GM21447 (cell line): Measurements from ENCODE around the gene NDRG3.
"Not testable (repeated sequence)": the region's sequence is repeated elsewhere in the genome, so short reads cannot be mapped to it uniquely, and the experiment has no call there.

Source experiments
- ATAC-seq: cut with Tn5 transposase; IDR thresholded peaks from one replicate; pipeline ENCODE4 v1.9.1; 2021; ENCODE audit not compliant: unreplicated experiment

NDRG3 gene

DNA sequence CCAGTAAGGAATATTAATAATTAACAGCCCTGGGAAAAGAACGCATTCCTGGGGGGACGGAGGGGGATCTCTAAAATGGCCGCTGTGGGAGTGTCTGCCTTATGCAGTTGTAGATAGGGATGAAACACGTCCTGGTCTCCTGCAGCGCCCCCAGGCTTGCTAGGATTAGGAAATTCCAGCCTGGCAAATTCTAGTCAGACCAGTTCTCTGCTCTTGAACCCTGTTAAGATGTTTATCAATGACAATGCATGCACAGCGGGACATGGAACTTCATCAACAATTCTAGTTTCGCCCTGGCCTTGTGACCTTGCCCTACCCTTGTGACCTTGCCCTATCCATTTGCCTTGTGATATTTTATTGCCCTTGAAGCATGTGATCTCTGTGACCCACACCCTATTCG is 50.4 kb downstream of the NDRG3 start:
- not testable (repeated sequence) for ATAC-seq

DNA sequence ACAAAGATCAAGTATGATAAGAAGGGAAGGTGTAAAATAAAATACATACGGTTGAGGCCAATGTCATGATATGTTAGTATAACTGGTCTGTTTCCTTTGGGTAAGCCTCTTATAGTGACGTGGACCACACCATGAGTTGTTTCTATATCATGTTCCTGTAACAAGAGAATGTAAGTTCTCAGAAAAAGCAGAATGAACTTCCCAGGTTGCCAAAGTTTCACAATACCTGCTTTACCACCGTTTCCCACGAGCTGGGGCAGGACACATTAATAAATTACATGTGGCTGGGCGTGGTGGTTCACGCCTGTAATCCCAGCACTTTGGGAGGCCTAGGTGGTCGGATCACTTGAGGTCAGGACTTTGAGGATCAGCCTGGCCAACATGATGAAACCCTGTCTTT is 57.3 kb downstream of the NDRG3 start:
- no peak for ATAC-seq

GRCh38 chr20:36687850-36688249 is 58.0 kb downstream of the NDRG3 start:
- ATAC-seq: no peak

- ATAC-seq: no peak
Measured at GRCh38 chr20:36686944-36687343, 58.9 kb downstream of the NDRG3 start.

- no peak for ATAC-seq
Measured at GRCh38 chr20:36686504-36686903, 59.4 kb downstream of the NDRG3 start.

DNA sequence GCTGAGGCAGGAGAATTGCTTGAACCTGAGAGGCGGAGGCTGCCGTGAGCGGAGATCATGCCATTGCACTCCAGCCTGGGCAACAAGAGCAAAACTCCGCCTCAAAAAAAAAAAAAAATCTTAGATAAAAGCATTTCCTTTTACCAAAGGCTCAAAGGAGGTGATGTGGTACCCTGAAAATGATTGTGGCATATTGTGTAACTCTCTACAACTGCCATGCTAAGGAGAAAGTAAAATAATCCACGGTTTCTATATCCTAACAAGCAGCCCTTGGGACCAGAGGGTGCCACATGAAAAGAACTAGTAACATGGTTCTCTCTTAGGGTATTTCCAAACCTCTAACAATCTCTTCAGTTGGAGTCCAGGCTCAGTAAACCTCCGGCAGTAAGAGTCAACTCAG is 61.1 kb downstream of the NDRG3 start:
- ATAC-seq: no peak

- ATAC-seq: no peak
Measured at GRCh38 chr20:36682311-36682710, 63.6 kb downstream of the NDRG3 start.

DNA sequence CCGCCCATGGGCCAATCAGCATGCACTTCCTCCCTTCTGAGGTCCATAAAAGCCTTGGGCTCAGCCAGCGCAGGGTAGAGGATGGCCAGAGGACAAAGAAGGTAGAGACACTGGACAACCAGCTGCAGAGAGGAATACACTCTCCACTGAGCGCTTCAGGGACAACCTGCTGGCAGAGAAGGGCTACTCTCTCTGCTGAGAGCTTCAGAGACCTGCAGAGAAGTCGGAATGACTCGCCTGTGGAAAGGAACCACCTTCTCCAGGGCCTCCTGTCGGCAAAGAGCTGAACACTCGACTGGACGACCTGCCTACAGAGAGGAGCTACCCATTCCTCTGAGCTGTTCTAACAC is 68.5 kb downstream of the NDRG3 start:
- ATAC-seq: no peak

DNA sequence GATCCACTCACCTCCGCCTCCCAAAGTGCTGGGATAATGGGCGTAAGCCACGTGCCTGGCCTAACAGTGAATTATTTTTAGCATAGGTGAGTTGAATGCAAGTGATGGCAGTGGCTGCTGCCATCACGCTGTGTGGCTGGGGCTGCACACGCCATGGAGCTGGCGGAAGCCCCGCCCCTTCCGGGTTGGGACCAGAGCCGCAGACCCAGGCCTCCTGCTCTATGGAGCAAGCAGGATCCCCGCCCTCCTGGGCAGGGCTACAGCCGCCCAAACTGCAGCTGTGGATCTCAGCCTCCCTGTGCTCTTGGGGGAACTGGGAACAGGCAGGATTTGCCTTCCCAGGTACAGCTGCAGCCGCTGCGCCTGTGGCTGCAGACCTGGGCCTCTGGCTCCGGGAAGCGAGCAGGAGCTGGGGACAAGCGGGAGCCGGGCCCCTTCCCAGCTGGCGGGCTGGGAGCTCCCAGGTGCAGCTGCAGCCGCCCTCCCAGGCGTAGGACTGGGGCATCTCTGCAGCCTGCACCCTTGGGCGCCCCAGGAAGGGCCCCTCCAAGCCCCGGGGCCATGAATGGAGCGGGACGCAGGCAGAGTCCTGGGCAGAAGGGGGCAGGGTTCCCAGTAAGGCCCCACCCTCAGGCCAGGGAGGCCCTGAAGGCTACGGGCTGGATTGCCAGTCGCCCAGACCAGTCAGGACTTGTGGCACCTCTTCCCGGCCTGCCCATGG is 69.0 kb downstream of the NDRG3 start:
- no peak for ATAC-seq

DNA sequence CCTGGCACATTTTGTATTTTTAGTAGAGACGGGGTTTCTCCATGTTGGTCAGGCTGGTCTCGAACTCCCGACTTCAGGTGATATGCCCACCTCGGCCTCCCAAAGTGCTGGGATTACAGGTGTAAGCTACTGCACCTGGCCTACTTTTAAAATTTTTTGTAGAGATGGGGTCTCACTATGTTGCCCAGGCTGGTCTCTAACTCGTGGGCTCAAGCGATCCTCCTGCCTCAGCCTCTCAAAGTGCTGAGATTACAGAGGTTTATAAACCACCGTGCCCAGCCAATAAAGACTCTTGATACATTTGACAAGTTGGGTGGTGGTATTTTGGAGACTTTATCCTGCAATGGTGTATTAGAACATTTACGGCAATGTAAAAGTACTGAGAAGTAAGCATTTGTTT is 70.3 kb downstream of the NDRG3 start:
- not testable (repeated sequence) for ATAC-seq

DNA sequence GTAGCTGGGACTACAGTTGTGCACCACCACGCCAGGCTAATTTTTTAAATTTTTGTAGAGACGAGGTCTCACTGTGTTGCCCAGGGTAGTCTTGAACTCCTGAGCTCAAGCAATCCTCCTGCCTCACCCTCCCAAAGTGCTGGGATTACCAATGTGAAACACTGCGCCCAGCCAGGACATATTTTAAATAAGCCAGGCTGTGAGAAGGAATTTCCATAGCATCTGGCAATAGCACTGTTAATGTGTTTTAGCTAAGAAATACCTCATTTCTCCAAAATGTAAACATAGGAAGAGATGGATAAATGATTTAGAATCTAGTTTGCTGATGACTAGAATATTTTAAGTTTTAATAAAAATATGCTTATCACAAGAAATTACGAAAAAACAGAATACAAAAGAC is 72.9 kb downstream of the NDRG3 start:
- ATAC-seq: no peak

- no peak for ATAC-seq
Measured at GRCh38 chr20:36670665-36671357, 75.1 kb downstream of the NDRG3 start.

- no peak for ATAC-seq
Measured at GRCh38 chr20:36666181-36666740, 79.6 kb downstream of the NDRG3 start.

DNA sequence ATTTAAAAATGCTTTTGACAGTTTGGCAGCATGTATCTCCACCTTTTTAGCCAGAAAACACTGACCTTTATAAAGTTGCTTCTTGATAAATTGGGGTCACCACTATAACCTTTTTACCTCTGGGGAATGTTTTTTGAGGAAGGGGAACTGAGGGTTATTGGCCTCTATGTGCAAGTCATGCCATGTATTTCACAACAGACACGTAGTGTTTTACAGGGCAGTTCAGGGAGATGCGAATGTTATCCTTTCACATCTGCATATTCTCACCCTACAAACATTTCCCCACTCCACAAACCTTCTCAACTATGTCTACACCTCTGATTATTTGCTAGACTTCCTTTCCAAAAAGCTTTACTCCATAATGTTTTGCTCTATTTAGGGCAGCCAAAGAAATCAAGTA is 82.9 kb downstream of the NDRG3 start:
- no peak for ATAC-seq

DNA sequence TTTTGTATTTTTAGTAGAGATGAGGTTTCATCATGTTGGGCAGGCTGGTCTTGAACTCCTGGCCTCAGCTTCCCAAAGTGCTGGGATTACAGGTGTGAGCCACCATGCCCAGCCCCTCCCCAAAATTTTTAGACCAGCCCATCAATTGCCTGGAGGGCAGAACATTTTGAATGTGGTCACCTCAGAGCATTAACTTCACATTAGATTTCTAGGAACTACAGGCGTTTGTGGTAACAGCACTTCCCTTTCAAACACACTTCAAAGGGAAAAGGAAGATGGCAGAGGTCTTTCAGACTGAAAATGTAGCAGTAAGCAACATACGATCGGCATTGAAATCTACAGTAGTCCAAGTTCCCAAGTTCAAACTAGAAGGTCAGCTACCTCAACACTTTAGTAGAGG is 87.6 kb downstream of the NDRG3 start:
- ATAC-seq: no peak

- no peak for ATAC-seq
Measured at GRCh38 chr20:36656733-36657132, 89.2 kb downstream of the NDRG3 start.

- ATAC-seq: no peak
Measured at GRCh38 chr20:36655004-36655403, 90.9 kb downstream of the NDRG3 start.

DNA sequence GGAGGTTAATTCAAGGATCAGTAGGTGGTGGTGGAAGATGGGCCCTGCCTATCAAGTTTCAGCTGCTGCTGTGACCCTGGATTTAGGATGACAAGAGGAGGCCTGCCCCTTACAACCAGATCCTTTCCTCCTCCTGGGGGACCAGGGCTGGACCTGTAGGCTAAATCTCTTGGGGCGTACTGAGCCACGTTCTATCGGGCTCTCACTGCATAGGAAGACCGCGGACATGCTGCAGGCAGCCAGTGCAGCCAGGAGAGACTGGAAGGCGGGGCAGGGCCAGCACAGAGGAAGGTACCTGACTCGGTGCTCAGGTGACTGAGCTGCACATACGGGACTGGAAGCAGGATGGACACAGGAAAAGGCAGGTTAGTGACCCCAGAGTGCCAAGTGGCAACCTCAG is 91.4 kb downstream of the NDRG3 start:
- ATAC-seq: no peak

- no peak for ATAC-seq
Measured at GRCh38 chr20:36653456-36653855, 92.4 kb downstream of the NDRG3 start.

DNA sequence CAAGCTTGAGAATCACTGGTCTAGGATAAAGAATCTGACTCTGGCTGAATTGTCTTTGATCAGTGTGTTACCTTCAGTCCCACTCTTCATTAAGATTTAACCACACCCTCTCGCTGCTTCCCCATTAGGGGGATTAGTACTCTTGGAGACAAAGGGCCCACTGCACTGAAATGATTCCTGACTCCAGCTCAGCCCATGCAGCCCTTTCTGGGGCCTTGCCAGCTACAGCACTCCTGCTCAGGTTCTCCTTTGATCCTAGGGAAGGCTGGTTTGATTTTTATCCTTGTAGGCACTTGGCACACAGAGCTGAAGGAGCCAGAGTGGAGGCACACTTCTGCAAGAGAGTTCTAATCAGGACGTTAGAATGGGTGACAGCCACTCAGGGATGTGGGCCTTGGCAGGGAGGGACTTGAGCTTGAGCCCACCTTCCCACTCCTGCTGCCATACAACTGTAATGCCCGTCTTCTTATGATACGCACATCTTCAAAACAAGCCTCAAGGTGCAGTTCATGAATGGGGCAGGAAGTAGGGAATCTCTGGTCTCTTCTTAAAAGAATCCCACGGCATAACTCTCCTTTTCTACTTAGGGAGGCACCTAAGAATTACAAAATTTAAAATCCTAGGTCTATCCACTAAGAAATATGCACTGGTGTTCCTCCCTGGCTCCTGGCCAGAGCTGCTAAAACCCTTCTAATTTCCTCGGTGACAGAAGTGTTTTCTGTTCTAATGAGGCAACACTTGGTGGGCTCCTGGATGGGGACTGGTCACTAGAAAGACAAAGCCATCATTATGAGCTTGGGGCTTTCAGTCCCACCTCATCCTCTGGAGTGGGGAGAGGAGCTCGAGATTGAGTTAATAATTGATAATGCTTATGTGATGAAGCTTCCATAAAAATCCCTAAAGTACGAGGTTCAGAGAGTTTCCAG is 98.4 kb downstream of the NDRG3 start:
- no peak for ATAC-seq

DNA sequence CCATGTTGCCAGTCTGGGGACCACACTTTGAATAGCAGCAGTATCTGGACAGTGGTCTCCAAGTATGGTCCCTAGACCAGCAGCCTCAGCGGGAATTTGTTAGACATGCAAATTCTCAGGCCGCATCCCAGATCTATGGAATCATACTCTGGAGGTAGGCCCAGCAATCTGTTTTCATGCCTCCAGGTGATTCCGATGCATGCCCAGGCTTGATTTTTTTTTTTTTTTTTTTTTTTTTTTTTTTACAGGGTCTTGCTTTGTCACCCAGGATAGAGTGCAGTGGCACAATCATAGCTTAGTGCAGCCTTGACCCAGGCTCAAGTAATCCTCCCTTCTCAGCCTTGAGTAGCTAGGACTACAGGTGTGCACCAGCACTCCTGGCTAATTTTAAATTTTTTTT is 99.2 kb downstream of the NDRG3 start:
- ATAC-seq: no peak
